ENCODE measurements around the gene CCL5.
"Not testable (repeated sequence)": the region's sequence is repeated elsewhere in the genome, so short reads cannot be mapped to it uniquely, and the experiment has no call there.

Gene CCL5

GRCh38 chr17:35898283-35899070 lies 18.3 kb upstream of the CCL5 start:
- Histone ChIP-seq H3K27me3 (ENCODE audit: control insufficient read depth in 2 of 2, insufficient read depth in 2 of 2, low read length in 2 of 2) (no peaks in the 10 kb centered on the region), H3K9me3 (ENCODE audit: control insufficient read depth in 2 of 2, low read length in 2 of 2) (no peaks in the 10 kb centered on the region), H3K4me3 (ENCODE audit: low read length in 2 of 2) (peak overlapping the region in 1 of 2 donors; percentile 1), H3K9ac (ENCODE audit: low read depth in 1 of 2, low read length in 2 of 2) (no peak overlapping the region), H3K4me1 (ENCODE audit: control insufficient read depth in 2 of 2, insufficient read depth in 2 of 2, low read length in 2 of 2) (no peaks in the 10 kb centered on the region), H3K36me3 (ENCODE audit: control insufficient read depth in 2 of 2, insufficient read depth in 2 of 2, low read length in 2 of 2) (no peaks in the 10 kb centered on the region), H3K27ac (ENCODE audit: low read depth in 2 of 2, low read length in 2 of 2) (peak overlapping the region in 1 of 2 donors; percentile 16)

DNA sequence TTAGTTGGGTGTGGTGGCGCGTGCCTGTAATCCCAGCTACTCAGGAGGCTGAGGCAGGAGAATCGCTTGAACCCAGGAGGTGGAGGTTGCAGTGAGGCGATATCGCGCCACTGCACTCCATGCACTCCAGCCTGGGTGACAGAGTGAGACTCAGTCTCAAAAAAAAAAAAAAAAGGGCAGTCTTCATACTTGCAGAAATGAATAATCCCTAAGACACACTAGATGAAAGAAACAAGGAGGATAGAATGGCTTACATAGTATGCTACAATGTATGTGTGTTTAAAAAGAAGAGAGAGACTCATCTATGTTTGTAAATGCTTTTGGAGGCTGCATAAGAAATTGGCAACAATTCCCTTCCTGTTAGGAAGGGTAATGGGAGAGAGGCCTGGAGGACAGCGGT lies 17.6 kb upstream of the CCL5 start:
- H3K27ac ChIP-seq (ENCODE audit: low read depth in 2 of 2, low read length in 2 of 2); H3K27me3 ChIP-seq (ENCODE audit: control insufficient read depth in 2 of 2, insufficient read depth in 2 of 2, low read length in 2 of 2); H3K9ac ChIP-seq (ENCODE audit: low read depth in 1 of 2, low read length in 2 of 2); H3K36me3 ChIP-seq (ENCODE audit: control insufficient read depth in 2 of 2, insufficient read depth in 2 of 2, low read length in 2 of 2); H3K4me3 ChIP-seq (ENCODE audit: low read length in 2 of 2); H3K9me3 ChIP-seq (ENCODE audit: control insufficient read depth in 2 of 2, low read length in 2 of 2); H3K4me1 ChIP-seq (ENCODE audit: control insufficient read depth in 2 of 2, insufficient read depth in 2 of 2, low read length in 2 of 2): not testable (repeated sequence)

- H3K36me3 ChIP-seq (ENCODE audit: control insufficient read depth in 2 of 2, insufficient read depth in 2 of 2, low read length in 2 of 2) = no peaks in the 10 kb centered on the region
- H3K27ac ChIP-seq (ENCODE audit: low read depth in 2 of 2, low read length in 2 of 2) = peak overlapping the region in 1 of 2 donors; percentile 5
- no peaks in the 10 kb centered on the region for H3K4me1 ChIP-seq (ENCODE audit: control insufficient read depth in 2 of 2, insufficient read depth in 2 of 2, low read length in 2 of 2)
- H3K9me3 ChIP-seq (ENCODE audit: control insufficient read depth in 2 of 2, low read length in 2 of 2) = no peaks in the 10 kb centered on the region
- no peak overlapping the region for H3K9ac ChIP-seq (ENCODE audit: low read depth in 1 of 2, low read length in 2 of 2)
- no peaks in the 10 kb centered on the region for H3K27me3 ChIP-seq (ENCODE audit: control insufficient read depth in 2 of 2, insufficient read depth in 2 of 2, low read length in 2 of 2)
- no peak overlapping the region for H3K4me3 ChIP-seq (ENCODE audit: low read length in 2 of 2)
These were observed 15.8 kb upstream of the CCL5 start for GRCh38 chr17:35895636-35896587.

DNA sequence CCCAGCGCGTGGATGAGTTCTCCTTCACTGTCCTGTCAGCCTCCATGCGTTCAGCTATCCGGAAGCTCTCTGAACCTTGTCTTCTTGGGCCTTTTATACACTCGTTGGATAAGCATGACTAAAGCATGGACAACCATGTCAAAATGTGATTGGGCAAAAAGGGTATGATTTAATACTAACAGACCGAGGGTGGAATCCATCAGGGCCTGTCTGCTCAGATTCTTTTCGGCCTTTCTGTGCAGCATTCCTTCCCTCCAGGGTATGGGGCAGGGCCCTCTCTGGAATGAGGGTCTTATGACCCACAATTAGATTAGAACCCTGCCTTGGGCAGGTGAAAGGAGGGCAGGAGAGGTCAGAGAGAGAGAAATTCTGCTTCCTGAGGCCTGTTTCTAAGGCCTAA lies 14.0 kb upstream of the CCL5 start:
- Histone ChIP-seq H3K27ac (ENCODE audit: low read depth in 2 of 2, low read length in 2 of 2) (no peak overlapping the region), H3K4me1 (ENCODE audit: control insufficient read depth in 2 of 2, insufficient read depth in 2 of 2, low read length in 2 of 2) (no peaks in the 10 kb centered on the region), H3K9ac (ENCODE audit: low read depth in 1 of 2, low read length in 2 of 2) (no peak overlapping the region), H3K27me3 (ENCODE audit: control insufficient read depth in 2 of 2, insufficient read depth in 2 of 2, low read length in 2 of 2) (no peaks in the 10 kb centered on the region), H3K4me3 (ENCODE audit: low read length in 2 of 2) (no peak overlapping the region), H3K36me3 (ENCODE audit: control insufficient read depth in 2 of 2, insufficient read depth in 2 of 2, low read length in 2 of 2) (no peaks in the 10 kb centered on the region), H3K9me3 (ENCODE audit: control insufficient read depth in 2 of 2, low read length in 2 of 2) (no peaks in the 10 kb centered on the region)

- no peaks in the 10 kb centered on the region for H3K27me3 ChIP-seq (ENCODE audit: control insufficient read depth in 2 of 2, insufficient read depth in 2 of 2, low read length in 2 of 2)
- no peaks in the 10 kb centered on the region for H3K9me3 ChIP-seq (ENCODE audit: control insufficient read depth in 2 of 2, low read length in 2 of 2)
- no peak overlapping the region for H3K27ac ChIP-seq (ENCODE audit: low read depth in 2 of 2, low read length in 2 of 2)
- no peak overlapping the region for H3K9ac ChIP-seq (ENCODE audit: low read depth in 1 of 2, low read length in 2 of 2)
- H3K4me3 ChIP-seq (ENCODE audit: low read length in 2 of 2) = no peak overlapping the region
- no peaks in the 10 kb centered on the region for H3K4me1 ChIP-seq (ENCODE audit: control insufficient read depth in 2 of 2, insufficient read depth in 2 of 2, low read length in 2 of 2)
- no peaks in the 10 kb centered on the region for H3K36me3 ChIP-seq (ENCODE audit: control insufficient read depth in 2 of 2, insufficient read depth in 2 of 2, low read length in 2 of 2)
These were observed 13.6 kb upstream of the CCL5 start for GRCh38 chr17:35893751-35894150.

- Histone ChIP-seq H3K9me3 (ENCODE audit: control insufficient read depth in 2 of 2, low read length in 2 of 2) (no peaks in the 10 kb centered on the region), H3K36me3 (ENCODE audit: control insufficient read depth in 2 of 2, insufficient read depth in 2 of 2, low read length in 2 of 2) (no peaks in the 10 kb centered on the region), H3K9ac (ENCODE audit: low read depth in 1 of 2, low read length in 2 of 2) (no peak overlapping the region), H3K4me3 (ENCODE audit: low read length in 2 of 2) (no peak overlapping the region), H3K27me3 (ENCODE audit: control insufficient read depth in 2 of 2, insufficient read depth in 2 of 2, low read length in 2 of 2) (no peaks in the 10 kb centered on the region), H3K4me1 (ENCODE audit: control insufficient read depth in 2 of 2, insufficient read depth in 2 of 2, low read length in 2 of 2) (no peaks in the 10 kb centered on the region), H3K27ac (ENCODE audit: low read depth in 2 of 2, low read length in 2 of 2) (no peak overlapping the region)
These were observed 12.2 kb upstream of the CCL5 start for GRCh38 chr17:35892091-35893035.

DNA sequence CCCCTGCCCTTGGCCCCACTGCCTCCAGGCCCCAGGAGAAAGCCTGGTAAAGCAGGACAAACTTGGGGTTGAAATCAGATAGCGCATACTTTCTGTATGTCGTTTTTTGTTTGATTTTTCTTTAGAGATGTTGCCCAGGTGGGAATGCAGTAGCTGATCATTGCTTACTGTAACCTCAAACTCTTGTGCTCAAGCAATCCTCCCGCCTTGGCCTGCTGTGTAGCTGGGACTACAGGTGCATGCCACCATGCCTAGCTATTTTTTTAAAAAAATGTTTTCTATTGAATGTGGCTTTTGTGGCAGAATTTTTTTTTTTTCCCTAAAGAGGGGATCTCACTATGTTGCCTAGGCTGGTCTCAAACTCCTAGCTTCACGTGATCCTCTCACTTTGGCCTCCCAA lies 11.1 kb upstream of the CCL5 start:
- Histone ChIP-seq H3K9me3 (ENCODE audit: control insufficient read depth in 2 of 2, low read length in 2 of 2) (no peaks in the 10 kb centered on the region), H3K27me3 (ENCODE audit: control insufficient read depth in 2 of 2, insufficient read depth in 2 of 2, low read length in 2 of 2) (no peaks in the 10 kb centered on the region), H3K9ac (ENCODE audit: low read depth in 1 of 2, low read length in 2 of 2) (no peak overlapping the region), H3K4me3 (ENCODE audit: low read length in 2 of 2) (no peak overlapping the region), H3K36me3 (ENCODE audit: control insufficient read depth in 2 of 2, insufficient read depth in 2 of 2, low read length in 2 of 2) (no peaks in the 10 kb centered on the region), H3K27ac (ENCODE audit: low read depth in 2 of 2, low read length in 2 of 2) (peak overlapping the region in 1 of 2 donors; percentile 6), H3K4me1 (ENCODE audit: control insufficient read depth in 2 of 2, insufficient read depth in 2 of 2, low read length in 2 of 2) (no peaks in the 10 kb centered on the region)

- Histone ChIP-seq H3K4me1 (ENCODE audit: control insufficient read depth in 2 of 2, insufficient read depth in 2 of 2, low read length in 2 of 2) (no peaks in the 10 kb centered on the region), H3K9me3 (ENCODE audit: control insufficient read depth in 2 of 2, low read length in 2 of 2) (no peaks in the 10 kb centered on the region), H3K9ac (ENCODE audit: low read depth in 1 of 2, low read length in 2 of 2) (no peak overlapping the region), H3K4me3 (ENCODE audit: low read length in 2 of 2) (no peak overlapping the region), H3K27ac (ENCODE audit: low read depth in 2 of 2, low read length in 2 of 2) (peak overlapping the region in 1 of 2 donors; percentile 6), H3K27me3 (ENCODE audit: control insufficient read depth in 2 of 2, insufficient read depth in 2 of 2, low read length in 2 of 2) (no peaks in the 10 kb centered on the region), H3K36me3 (ENCODE audit: control insufficient read depth in 2 of 2, insufficient read depth in 2 of 2, low read length in 2 of 2) (no peaks in the 10 kb centered on the region)
These were observed 10.6 kb upstream of the CCL5 start for GRCh38 chr17:35890774-35891155.

- H3K9me3 ChIP-seq (ENCODE audit: control insufficient read depth in 2 of 2, low read length in 2 of 2) = no peaks in the 10 kb centered on the region
- no peak overlapping the region for H3K4me3 ChIP-seq (ENCODE audit: low read length in 2 of 2)
- H3K4me1 ChIP-seq (ENCODE audit: control insufficient read depth in 2 of 2, insufficient read depth in 2 of 2, low read length in 2 of 2) = no peaks in the 10 kb centered on the region
- H3K9ac ChIP-seq (ENCODE audit: low read depth in 1 of 2, low read length in 2 of 2) = no peak overlapping the region
- H3K27me3 ChIP-seq (ENCODE audit: control insufficient read depth in 2 of 2, insufficient read depth in 2 of 2, low read length in 2 of 2) = no peaks in the 10 kb centered on the region
- peak overlapping the region in 1 of 2 donors; percentile 9 for H3K27ac ChIP-seq (ENCODE audit: low read depth in 2 of 2, low read length in 2 of 2)
- H3K36me3 ChIP-seq (ENCODE audit: control insufficient read depth in 2 of 2, insufficient read depth in 2 of 2, low read length in 2 of 2) = no peaks in the 10 kb centered on the region
These were observed 9.9 kb upstream of the CCL5 start for GRCh38 chr17:35889818-35890773.
